AG08395 (cell line): ENCODE results near the gene TRAPPC6A.
A peak's percentile ranks its signal among the peaks of the same experiment; 100 is the strongest.

ENCODE experiments used
- DNase-seq: peaks from one replicate; pipeline ENCODE4 v3.0.0; 2012; ENCODE audit warnings: mixed read lengths, low spot score

The TRAPPC6A gene, protein sequence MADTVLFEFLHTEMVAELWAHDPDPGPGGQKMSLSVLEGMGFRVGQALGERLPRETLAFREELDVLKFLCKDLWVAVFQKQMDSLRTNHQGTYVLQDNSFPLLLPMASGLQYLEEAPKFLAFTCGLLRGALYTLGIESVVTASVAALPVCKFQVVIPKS

DNA sequence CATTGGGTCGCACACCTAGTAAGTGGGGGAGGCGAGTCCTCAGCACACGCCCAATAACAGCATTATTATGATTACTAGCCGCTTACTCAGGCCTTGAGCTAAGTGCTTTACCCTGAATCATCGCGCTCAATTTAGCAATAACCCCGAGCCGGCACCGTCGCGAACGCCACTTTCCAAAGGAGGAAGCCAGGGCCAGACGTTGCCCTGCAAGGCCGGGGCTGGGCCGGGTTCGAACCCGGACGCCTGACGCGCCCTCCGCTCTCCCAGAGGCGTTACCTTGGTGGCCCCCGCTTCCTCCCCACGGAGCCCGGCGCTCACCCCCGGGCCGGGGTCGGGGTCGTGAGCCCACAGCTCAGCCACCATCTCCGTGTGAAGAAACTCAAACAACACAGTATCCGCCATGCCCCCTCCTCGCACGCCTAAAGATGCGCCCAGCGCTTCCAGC lies at the start of gene TRAPPC6A:
Gene TRAPPC6A, minus strand, starts transcription at position 421 of the 445 bp plus-strand sequence. Its CDS starts 19 bp downstream, at position 402.
- peak; percentile 60 for DNase-seq

GRCh38 chr19:45224645-45225044 lies 46.6 kb upstream of the TRAPPC6A start:
- DNase-seq = no peak

GRCh38 chr19:45223879-45224278 lies 45.8 kb upstream of the TRAPPC6A start:
- no peak for DNase-seq

DNA sequence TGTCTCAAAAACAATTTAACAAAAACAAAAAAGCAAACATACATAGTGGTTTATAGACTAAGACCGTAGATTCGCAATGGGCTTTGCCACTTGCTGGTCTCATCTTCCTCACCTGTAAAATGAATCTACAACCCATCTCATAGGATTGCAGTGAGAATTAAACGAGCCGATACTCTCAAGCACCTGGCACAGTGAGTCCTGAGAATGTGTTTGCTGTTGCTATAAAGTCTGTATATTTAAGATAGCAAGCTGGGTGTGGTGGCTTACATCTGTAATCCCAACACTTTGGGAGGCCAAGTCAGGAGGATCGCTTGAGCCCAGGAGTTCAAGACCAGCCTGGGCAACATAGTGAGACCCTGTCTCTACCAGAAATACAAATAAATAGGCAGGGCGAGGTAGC lies 44.7 kb upstream of the TRAPPC6A start:
- DNase-seq = no peak

DNA sequence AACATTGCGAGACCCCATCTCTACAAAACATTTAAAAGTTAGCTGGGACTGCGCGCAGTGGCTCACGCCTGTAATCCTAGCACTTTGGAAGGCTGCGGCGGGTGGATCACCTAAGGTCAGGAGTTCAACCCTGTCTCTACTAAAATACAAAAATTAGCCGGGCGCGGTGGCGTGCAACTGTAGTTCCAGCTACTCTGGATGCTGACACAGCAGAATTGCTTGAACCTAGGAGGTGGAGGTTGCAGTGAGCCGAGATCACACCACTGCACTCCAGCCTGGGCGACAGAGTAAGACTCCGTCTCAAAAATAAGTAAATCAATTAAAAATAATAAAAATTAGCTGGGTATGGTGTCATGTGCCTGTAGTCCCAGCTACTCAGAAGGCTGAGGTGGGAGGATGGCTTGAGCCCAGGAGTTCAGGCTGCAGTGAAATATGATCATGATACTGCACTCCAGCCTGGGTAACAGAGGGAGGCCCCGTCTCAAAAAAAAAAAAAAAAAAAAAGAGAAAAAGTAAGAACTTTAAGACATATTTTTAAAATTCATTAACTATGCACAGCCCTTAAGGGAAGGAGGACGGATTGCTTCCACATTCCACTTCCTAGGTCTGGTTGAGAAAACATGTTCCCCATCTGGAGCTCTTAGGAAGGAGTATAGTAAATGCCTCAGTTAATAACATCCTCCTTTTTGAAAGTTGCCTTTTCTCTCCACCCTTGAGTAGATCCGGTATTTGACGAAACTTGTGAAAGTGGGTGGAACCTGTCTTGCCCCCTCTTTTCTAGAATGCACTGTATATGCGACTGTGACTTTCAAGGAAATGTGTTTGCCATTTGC lies 41.1 kb upstream of the TRAPPC6A start:
- no peak for DNase-seq

- DNase-seq = no peak
Measured at GRCh38 chr19:45218426-45218825, 40.4 kb upstream of the TRAPPC6A start.

GRCh38 chr19:45217957-45218334 lies 39.9 kb upstream of the TRAPPC6A start:
- DNase-seq = no peak

DNA sequence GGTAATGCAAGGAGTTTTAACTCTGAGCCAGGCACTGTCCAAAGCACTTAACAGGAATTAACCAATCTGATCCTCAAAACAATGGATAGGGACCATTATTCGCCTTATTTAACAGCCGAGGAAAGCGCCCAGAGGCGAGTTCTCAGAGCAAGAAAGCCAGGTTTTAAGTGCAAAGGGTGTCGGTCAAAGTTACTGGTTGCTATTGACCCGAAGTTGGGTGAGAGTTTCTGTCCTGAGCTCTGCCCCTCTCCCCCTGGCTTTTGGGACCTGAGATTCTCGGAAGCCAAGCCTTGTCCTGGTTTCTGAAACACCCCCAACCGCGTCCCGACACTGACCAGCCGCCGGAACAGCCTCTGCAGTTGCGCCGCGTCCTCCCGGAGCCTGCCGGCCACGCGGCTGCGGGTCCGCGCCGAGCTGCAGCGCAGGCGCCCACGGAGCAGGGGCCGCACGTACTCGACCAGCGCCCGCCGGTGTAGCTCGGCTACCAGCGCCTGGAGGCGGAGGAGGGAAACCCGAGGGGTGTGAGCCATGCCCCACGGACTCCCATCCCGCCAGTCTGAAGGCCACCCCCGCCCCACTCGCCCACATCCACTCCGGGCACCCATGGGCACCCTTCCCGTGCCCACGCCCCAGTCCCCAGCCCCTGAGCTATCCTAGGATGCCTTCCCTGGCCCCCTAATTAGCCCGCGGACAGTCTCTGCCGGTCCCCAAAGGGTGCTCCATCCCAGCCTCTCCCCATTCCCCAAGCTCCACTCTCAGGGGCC lies 39.3 kb upstream of the TRAPPC6A start:
- no peak for DNase-seq

- no peak for DNase-seq
Measured at GRCh38 chr19:45216667-45217066, 38.6 kb upstream of the TRAPPC6A start.

DNA sequence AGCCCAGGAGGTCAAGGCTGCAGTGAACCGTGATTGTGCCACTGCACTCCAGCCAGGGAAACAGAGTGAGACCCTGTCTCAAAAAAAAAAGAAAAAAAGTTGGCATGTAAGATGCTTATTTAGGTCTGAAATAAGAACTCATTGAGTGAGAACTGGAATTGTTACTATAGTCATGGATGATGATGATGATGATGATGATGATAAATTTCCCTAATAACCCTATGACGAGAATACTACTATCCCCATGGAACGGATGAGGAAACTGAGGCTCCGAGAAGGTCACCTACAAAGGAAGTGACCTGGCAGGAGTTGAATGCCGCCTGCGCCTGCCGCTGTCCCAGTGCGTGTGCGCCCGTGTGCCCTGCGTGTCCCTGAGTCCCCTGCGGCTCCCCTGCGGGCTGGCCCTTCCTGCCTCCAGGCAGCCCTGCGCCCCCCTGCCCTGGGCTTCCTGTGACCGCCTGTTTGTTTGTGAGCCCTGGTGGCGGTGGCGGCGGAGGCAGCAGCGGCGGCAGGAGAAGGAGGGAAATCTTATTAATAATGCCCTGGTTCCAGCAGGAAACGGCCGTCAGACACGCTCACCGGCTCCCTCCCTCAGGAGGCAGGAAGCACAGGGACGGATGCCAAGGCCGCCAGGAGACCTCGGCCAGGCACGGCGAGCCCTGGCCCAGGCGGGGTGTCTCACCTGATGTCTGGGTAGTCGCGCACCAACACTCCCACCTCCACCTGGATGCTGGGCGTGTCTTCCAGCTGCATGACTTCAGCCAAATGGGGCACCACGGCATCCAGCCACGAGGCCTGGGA lies 37.6 kb upstream of the TRAPPC6A start:
- DNase-seq = no peak

DNA sequence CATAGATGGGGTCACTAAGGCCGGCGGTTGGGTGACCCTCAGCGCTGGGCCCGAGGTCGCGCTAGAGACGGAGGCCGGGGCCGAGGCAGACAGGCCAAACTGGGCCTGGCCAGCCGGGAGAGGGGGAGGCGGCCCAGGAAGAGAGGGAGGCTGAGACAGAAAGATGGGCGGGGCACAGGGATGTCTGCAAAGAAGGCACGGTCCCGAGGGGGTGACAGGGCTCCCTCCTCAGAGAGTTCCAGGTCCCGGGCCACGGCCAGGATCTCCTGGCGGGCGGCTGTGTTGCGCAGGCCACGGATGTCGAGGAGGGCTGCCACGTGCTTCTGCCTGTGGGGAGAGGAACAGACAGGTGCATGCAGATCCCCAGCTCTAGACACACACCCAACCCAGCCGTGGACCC lies 35.0 kb upstream of the TRAPPC6A start:
- DNase-seq = no peak

- no peak for DNase-seq
Measured at GRCh38 chr19:45211751-45212381, 33.8 kb upstream of the TRAPPC6A start.

DNA sequence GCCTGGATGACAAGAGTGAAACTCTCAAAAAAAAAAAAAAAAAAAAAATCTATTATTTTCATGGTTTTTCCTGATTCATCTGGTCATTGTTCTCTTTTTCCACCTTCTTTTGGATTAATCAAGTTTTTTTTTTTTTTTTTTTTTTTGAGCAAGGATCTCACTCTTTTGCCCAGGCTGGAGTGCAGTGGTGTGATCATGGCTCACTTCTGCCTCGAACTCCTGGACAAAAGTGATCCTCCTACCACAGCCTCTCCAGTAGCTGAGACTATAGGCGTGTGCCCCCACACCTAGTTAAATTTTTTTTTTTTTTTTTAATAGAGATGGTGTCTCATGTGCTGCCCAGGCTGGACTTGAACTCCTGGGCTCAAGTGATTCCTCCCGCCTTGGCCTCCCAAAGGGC lies 28.3 kb upstream of the TRAPPC6A start:
- DNase-seq = no peak

GRCh38 chr19:45205810-45206209 lies 27.8 kb upstream of the TRAPPC6A start:
- DNase-seq = no peak

DNA sequence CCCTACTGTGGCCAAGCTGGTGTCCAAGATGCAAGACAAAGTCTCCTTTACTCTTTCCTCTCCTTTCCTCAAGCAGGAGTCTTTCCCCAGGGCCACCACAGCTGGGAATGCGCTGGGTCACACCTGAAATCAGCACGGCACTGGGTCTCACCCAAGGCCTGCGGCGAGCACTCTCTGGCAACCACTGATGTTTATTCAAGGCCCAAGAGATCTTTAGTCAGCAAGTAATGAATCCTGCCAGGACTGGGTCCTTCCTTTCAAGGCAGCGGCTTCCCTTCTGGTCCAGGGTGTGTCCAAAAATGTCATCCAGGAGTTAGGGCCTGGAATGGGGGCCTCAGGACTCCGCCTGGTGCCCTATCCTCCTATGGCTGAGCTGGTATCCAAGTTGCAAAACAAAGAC lies 24.6 kb upstream of the TRAPPC6A start:
- no peak for DNase-seq

- no peak for DNase-seq
Measured at GRCh38 chr19:45200568-45200967, 22.5 kb upstream of the TRAPPC6A start.

- no peak for DNase-seq
Measured at GRCh38 chr19:45195764-45196163, 17.7 kb upstream of the TRAPPC6A start.

GRCh38 chr19:45191375-45191774 lies 13.3 kb upstream of the TRAPPC6A start:
- DNase-seq = no peak

- DNase-seq = no peak
Measured at GRCh38 chr19:45189971-45190370, 11.9 kb upstream of the TRAPPC6A start.

DNA sequence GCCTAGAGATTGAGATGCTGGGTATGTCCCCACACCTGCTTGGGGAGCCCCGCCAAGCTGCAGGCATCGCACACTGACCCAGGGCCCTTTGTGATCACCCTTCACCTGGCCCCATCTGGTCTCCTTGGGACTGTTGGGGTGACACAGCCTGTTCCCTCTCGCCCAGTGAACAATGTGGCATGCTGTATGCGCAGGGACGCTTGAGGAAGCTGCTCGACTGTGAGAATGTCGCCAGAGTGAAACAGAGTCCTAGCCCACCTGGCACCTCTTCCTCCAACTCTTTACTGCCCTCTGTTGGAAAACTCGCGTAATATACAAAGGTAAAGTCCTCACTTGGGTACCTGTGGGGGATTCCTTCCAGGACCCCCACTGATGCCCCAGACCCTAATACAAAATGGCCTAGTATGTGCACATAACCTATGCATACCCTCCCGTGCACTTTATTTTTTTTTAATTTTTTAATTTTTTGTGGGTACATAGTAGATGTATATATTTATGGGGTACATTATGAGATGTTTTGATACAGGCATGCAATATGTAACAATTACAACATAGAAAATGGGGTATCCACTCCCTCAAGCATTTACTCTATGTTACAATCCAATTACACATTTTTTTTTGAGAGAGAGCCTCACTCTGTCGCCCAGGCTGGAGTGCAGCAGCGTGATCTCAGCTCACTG lies 9.5 kb upstream of the TRAPPC6A start:
- DNase-seq = no peak
